PFSK-1 (cell line): ENCODE data around the gene MAP4K5.

Experiments used
- POLR2AphosphoS5 ChIP-seq: IDR thresholded peaks from 2 replicates; pipeline ENCODE4 v1.6.1; 2012; ENCODE audit warnings: low read depth, mild to moderate bottlenecking, control low read depth, low read length, moderate library complexity
- TF ChIP-seq, protein P1 (sequence below), 2 experiments: IDR thresholded peaks; 2 replicates each; pipeline versions ENCODE4 v1.6.1 to v1.8.0; 2011 to 2012; ENCODE audit warnings: low read depth in 2 of 2, low read length in 2 of 2, control low read depth in 1 of 2, inconsistent platforms in 1 of 2, mild to moderate bottlenecking in 1 of 2, moderate library complexity in 1 of 2; ENCODE audit not compliant: insufficient read depth in 1 of 2

DNA sequence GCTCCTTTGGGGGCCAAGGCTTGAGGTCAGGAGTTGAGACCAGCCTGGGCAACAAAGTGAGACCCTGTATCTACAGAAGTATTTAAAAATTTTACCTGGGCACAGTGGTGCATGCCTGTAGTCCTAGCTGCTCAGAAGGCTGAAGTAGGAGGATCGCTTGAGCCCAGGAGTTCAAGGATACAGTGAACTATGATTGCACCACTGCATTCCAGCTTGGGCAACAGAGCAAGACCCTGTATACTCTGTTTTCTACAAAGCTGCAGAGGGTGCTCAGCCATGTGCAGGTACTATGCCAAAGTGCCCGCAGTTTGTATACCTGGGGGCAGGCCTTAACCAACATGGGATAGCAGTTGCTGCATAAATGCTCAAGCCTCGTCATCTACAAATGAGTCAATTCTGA is 108.8 kb downstream of the MAP4K5 start:
- no peak for TF ChIP-seq POLR2AphosphoS5
- TF ChIP-seq, protein P1, sequence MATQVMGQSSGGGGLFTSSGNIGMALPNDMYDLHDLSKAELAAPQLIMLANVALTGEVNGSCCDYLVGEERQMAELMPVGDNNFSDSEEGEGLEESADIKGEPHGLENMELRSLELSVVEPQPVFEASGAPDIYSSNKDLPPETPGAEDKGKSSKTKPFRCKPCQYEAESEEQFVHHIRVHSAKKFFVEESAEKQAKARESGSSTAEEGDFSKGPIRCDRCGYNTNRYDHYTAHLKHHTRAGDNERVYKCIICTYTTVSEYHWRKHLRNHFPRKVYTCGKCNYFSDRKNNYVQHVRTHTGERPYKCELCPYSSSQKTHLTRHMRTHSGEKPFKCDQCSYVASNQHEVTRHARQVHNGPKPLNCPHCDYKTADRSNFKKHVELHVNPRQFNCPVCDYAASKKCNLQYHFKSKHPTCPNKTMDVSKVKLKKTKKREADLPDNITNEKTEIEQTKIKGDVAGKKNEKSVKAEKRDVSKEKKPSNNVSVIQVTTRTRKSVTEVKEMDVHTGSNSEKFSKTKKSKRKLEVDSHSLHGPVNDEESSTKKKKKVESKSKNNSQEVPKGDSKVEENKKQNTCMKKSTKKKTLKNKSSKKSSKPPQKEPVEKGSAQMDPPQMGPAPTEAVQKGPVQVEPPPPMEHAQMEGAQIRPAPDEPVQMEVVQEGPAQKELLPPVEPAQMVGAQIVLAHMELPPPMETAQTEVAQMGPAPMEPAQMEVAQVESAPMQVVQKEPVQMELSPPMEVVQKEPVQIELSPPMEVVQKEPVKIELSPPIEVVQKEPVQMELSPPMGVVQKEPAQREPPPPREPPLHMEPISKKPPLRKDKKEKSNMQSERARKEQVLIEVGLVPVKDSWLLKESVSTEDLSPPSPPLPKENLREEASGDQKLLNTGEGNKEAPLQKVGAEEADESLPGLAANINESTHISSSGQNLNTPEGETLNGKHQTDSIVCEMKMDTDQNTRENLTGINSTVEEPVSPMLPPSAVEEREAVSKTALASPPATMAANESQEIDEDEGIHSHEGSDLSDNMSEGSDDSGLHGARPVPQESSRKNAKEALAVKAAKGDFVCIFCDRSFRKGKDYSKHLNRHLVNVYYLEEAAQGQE (IDR thresholded peaks at IDR 0.05; ENCODE audit: insufficient read depth in 1 of 2, low read depth in 2 of 2, low read length in 2 of 2), result no peak
